Measurements from ENCODE around the gene PTTG1.

Gene PTTG1

DNA sequence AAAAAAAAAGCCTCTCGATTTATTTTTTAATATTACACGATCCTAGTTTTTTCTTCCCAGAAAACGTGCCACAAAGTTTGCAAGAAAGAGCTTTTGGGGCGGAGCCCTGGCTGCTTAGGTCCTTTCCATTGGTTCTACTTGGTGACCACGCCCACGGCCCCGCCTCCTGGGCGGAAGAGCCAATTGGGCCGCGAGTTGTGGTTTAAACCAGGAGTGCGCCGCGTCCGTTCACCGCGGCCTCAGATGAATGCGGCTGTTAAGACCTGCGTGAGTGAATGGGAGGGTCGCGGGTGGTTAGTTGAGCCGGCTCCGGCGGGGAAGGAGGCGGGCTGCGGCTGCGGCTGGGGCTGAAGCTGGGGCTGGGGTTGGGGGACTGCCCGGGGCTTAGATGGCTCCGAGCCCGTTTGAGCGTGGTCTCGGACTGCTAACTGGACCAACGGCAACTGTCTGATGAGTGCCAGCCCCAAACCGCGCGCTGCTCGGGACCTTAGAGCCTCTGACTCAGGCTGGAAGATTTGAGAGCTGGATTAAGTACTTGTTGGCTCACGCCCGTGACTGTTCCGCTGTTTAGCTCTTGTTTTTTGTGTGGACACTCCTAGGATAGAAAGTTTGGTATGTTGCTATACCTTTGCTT, at the start of gene PTTG1:
TSS of gene PTTG1 (plus strand) at position 231 of the 634 bp plus-strand sequence. CDS start 458 bp downstream, outside the sequence.
- peak; percentile 88 to 90 for DNase-seq

DNA sequence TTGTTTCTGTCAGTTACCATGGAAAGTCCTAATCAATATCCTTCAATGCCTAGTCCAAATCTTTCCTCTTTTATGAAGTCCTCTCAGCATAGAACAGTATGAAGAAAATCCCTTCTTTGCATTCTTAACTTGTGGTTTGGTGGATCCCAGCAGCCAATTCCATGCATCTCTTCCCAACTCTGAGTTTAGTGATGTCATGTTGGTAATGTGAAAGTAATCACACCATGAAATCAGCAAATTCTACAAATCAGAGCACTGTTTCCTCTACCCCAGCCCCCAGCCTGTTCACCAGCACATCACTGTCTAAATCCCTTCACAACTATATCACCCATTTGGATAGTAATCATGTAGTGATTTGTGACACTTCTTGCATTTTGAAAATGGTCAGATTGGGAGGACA, 46.5 kb upstream of the PTTG1 start:
- no peak for DNase-seq

DNA sequence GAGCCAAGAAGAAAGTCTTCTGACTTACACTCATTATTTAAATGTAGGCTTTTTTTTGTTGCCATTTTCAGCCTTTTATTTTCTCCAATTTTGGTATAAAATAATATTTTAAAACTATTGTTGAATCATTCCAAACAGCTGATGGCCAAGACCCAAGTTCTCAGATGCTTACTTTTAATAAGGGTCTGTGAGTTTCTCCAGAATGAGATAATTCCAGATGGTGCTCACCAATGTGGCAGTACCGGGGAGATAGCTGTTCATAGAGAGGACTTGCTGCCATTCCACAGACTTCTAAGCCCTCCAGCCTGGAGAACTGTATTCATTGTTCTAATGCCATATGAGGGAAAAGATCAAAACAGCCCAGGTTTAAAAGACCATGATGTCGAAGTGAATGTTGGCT, 46.0 kb upstream of the PTTG1 start:
- DNase-seq: no peak

DNA sequence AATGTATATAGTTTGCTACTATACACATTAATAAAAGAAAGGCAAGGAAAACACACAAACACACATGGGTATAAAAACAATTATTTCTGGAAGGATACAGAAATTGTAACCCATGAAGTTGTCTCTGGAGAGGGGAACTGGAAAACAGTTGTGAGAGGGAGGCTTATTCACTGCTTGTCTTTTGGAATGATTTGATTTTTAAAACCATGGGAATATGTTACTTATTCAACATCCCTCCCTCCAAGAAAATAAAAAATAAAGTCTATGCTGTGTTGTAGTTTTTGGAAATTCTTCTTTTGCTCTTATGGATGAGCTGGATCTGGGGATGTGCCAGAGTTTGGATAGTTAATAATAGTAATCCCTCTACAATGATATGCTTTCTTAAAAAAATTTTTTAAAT, 45.2 kb upstream of the PTTG1 start:
- no peak for DNase-seq

DNA sequence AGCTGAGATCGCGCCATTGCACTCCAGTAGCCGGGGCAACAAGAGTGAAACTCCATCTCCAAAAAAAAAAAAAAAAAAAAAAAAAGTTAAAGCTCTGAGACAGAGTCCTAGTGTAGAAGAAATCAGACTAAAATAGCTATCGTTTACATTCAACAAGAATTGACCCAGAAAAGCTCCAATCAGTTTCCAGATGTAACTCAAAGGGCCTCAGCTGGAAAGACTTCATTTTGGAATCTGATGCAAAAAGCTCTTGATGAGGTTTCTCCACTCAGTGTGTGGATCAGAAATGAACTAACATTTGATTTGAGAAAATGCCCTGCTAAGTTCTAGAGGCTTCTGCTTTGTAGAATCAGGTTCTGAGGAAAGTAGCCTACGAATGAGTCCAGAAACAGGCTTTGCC, 44.0 kb upstream of the PTTG1 start:
- DNase-seq: no peak

DNA sequence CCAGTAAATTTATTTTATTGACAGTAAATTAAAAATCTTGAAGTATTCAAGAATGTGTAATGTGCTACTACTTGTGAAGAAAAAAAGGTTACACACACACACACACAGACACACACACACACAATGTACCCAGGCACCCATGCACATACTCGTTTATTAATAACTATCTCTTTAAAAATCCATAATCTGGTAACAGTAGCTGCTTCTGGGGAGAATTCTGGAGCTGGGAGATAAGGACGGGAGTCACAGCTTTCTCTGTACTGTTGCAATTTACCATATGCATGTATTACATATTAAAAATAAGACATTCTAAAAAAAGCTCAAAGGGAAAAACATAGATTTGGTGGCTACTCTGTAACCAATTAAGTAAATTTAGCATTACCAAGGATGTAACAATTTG, 43.3 kb upstream of the PTTG1 start:
- DNase-seq: no peak

DNA sequence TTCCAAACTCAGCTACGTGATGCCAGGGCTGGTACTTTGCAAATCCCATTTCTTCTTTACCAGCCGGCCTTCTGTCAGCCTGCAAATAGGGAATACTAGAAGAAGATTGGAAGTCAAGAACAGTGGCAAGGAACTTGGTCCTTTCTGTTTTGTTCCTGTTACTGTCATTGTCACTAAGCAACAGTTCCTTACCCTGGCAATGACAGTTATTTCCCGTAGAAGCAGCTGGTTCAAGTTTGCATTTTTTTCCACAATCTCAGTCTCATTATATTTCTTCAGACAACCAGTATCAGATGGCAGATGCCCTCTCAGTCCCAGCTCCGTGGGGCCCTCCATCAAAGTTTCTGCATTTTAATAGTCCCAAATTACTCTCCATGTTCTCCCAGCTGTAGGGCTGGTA, 42.1 kb upstream of the PTTG1 start:
- DNase-seq: no peak

DNA sequence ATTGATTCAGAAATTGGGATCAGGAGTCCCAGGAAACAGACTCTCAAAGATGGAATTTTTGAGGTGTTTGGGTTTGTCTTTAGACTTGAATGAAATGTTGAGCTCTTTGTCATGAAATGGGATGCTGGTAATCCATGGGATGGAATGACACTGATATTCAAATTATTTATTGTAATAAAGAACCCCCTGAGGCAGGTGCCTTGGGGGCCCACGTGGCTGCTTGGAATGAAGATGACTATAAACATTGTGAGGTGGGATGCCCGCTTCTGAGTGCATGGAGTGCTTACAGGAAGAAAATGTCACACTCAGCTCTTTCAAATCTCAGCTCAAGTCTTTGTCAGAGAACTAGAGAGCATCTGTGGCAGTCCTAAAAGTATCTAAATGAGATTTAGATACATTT, 41.6 kb upstream of the PTTG1 start:
- DNase-seq: no peak

- DNase-seq: no peak
Observed at GRCh38 chr5:160382346-160382745, 39.3 kb upstream of the PTTG1 start.

DNA sequence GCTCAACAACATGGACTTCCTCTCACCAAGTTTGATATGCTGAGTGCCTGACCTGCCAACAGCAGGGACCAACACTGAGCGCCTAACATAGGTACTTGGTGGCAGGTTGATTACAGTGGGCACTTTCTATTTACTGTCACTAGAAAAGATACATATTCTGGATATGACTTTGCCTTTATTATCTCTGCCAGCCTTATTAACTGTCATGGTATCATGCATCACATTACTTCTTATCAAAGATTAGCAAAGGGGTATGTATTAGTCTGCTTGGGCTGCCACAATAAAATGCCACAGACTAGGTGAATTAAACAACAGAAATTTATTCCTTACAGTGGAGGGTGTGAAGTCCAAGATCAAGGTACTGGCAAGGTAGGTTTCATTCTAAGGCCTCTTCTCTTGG, 37.0 kb upstream of the PTTG1 start:
- no peak for DNase-seq

- DNase-seq: no peak
Observed at GRCh38 chr5:160385496-160385895, 36.2 kb upstream of the PTTG1 start.

DNA sequence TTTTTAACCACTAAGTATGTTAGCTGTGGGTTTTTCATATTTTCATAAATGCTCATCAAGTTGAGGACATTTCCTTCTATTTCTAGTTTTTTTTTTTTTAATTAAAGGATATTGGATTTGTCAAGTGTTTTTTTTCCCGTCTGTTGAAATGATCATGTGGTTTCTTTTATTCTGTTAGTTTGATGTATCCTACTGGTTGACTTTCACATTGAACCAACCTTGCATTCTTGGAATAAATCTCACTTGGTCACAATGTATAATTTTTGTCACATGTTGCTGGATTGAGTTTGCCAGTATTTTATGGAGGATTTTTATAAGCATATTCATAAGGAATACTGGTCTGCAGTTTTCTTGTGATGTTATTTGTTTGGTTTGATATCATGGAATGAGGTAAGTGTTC, 34.2 kb upstream of the PTTG1 start:
- DNase-seq: no peak

DNA sequence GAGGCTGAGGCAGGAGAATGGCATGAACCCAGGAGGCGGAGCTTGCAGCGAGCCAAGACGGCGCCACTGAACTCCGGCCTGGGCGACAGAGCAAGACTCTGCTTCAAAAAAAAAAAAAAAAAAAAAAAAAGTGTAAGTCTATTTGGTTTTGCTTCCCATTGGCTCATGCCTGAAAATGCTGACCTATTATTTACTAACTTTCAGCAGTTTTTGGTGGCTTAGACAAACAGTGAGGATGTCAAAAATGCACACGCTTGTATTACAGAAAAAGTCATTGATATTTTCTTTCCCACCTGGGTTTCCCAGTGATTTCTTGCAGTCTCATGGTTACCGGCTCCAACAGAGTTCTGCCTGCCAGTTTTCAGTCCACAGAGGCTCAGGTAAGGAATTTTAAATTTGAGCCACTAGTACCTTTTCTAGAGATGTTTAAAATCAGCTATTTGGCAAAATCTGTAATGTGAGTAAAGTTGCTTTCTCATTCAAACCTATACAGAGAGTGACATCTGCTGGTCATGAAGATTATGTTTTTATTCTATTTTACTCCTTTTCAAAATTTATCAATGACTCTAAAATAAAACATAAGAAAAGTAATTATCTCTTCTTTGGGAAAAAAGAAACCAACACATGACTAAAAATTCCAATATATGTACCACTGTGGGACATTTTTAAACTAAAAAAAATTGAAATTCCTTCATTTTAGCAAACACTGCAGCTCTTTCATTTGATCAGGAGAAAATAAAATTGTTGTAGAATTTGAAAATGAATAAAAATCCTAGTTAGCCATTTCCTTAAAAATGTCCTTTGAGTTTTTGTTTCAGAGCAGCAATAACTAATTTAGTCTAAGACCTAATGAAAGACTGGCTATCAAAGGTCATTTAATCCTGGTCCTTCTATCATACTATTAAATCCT, 30.6 kb upstream of the PTTG1 start:
- no peak for DNase-seq

DNA sequence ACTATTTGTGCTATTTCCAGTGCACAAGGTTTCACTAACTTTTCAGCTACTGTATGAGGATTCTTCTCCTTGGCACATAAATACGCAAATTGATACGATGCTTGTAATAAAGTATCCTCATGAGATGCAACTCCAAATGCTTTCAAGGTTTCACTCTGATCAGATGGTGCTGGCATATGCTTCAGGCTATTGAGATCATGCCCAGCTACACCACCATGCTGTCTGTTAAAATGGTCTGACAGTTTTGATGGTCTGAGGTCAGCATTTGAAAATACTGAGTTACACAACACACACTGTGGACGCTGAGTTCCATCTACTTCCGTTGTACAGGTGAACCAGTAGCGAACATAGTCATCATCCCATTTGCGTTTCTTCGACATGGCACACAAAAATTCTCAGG, 26.5 kb upstream of the PTTG1 start:
- DNase-seq: no peak

DNA sequence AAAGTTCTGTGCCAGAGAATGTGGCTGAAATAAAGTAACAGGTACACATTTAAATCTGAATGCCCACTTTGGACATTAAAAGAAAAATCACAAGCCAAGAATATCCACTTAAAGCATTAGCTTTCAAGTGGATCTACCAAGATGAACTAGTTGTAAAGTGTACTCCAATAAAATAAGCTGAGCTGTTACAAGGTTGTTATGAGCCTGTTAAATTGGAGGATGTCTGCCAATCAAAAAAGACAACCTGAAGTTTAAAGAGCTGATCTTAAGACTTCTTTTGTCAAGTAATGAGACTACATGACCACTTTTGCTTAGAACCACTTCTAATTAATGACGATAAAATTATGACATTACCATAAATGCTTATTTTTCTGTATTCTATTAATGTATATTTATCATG, 24.2 kb upstream of the PTTG1 start:
- no peak for DNase-seq

DNA sequence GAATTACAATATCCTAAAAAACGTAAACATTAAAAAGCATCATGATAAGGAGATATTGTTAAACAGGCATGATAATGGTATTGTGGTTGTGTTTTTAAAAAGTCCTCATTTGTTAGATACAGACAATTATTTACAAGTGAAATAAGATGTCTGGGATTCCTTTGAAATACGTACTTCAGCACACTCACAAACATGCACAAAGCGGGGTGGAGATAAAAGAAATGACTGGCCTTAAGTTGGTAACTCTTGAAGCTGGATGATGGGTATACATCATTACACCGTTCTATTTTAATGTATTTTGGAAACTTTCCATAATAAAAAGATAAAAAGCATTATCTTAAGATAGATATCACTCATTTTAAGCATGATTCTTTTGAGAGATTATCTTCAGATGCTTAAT, 22.8 kb upstream of the PTTG1 start:
- DNase-seq: no peak

DNA sequence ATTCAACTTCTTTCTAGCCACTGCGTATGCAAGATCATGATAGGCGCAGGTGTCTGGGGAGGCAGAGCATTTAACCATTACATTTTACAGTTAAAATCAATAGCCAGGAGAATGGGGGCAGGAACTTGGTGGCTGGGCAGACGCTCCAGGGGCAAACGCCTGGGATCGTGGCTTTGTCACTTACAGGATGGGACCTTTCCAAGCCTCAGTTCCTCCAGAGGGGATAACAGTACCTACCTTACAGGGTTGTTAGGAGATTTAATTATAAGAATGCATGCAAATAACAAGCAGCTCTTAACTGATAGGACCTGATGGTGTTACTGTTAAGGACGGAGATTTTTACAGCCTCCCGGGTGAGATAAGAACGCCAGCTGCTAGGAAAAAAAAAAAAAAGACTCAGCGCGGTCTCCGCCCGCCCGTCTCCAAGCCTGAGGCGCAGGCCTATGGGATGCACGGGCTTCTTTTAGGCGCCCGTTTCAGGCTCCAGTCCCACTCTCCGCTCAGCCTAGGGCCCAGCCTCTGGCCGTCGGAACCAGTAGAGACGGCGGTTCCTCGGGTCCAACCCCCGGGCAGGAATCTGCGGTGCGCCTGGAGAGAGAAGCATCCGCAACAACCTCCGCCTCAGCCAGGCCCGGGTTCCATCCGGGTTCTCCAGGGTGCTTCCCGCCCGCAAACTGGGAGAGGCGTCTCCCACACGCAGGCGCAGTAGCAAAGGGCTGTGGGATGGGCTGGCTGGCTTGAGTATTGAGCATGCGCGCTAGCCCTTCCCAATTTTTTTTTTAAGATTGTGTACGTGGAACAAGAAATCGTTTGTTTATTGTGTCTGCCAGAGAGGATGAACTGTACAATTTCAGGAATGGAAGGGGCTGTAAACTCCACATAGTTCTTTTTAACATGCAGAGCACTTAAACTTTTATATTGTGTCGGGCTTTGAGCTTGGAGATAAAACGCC, 22.0 kb upstream of the PTTG1 start, which contains the start of gene FAM200C:
TSS of gene FAM200C (minus strand) at position 653 of the 952 bp plus-strand sequence. CDS start 4,564 bp downstream, outside the sequence.
- peak; percentile 52 to 63 for DNase-seq

- DNase-seq: peak; percentile 90 to 91
Observed at GRCh38 chr5:160418561-160419457, 2.8 kb upstream of the PTTG1 start, which contains the start of gene SLU7. SLU7 (minus strand) TSS chr5:160419081; CDS start chr5:160415294, 3,787 bp downstream.

- no peak for DNase-seq
Observed at GRCh38 chr5:160419458-160420330, 2.0 kb upstream of the PTTG1 start.

DNA sequence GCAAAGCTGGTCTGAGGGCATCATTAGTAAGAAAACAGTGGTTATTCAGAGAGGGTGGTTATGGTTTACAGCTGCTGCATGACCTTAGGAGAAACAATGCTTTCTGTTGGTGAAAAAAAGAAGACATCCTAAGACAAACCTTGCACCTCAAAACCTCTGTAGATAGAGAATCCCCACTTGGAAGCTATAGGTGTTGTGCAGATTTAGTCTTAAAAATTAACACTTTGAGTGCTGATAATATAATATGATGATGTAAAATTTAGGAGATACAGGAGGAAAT, 1.4 kb upstream of the PTTG1 start:
- DNase-seq: no peak

GRCh38 chr5:160423099-160423498, 1.4 kb downstream of the PTTG1 start:
- DNase-seq: no peak
